SJSA1 (cell line): ENCODE results near the gene SLC25A34. TPM values are rescaled to one million over a fixed set of nuclear protein-coding genes. Genes with fewer than 3 reads are reported as not detected.

Experiments
- DNase-seq, 2 experiments: peaks; one replicate each; pipeline ENCODE4 v3.0.0-alpha.2; 2015 to 2020; ENCODE audit warnings: low spot score in 2 of 2, low read depth in 1 of 2
- H3K27ac ChIP-seq: fragments of 250-450 bp; sonication (Bioruptor Pico); 2 replicates; pipeline ENCODE4 v1.5.1; 2020; ENCODE audit warnings: mild to moderate bottlenecking, moderate library complexity
- H3K27me3 ChIP-seq: fragments of 250-450 bp; sonication (Bioruptor Pico); replicated peaks from 2 replicates; pipeline ENCODE4 v1.5.1; 2020; ENCODE audit warnings: mild to moderate bottlenecking, moderate library complexity
- H3K36me3 ChIP-seq: fragments of 250-450 bp; sonication (Bioruptor Pico); 2 replicates; pipeline ENCODE4 v1.5.1; 2020; ENCODE audit warnings: mild to moderate bottlenecking
- H3K4me1 ChIP-seq: fragments of 250-450 bp; sonication (Bioruptor Pico); replicated peaks from 2 replicates; pipeline ENCODE4 v1.6.1; 2021; ENCODE audit warnings: mild to moderate bottlenecking
- H3K4me3 ChIP-seq: fragments of 250-450 bp; sonication (Bioruptor Pico); 2 replicates; pipeline ENCODE4 v1.5.1; 2020; ENCODE audit warnings: mild to moderate bottlenecking
- H3K9me3 ChIP-seq: fragments of 250-450 bp; sonication (Bioruptor Pico); replicated peaks from 2 replicates; pipeline ENCODE4 v1.5.1; 2020; ENCODE audit warnings: mild to moderate bottlenecking
- total RNA-seq: library from RNA; depleted of rRNA; stranded (reverse); fragments of >200 nt; shearing (Covaris generic); gene quantifications from 2 replicates; pipeline ENCODE4 v1.2.3, GENCODE V29; 2014

Gene SLC25A34
- total RNA-seq, 1 experiment from 2014 or later, result 0.92 TPM

DNA sequence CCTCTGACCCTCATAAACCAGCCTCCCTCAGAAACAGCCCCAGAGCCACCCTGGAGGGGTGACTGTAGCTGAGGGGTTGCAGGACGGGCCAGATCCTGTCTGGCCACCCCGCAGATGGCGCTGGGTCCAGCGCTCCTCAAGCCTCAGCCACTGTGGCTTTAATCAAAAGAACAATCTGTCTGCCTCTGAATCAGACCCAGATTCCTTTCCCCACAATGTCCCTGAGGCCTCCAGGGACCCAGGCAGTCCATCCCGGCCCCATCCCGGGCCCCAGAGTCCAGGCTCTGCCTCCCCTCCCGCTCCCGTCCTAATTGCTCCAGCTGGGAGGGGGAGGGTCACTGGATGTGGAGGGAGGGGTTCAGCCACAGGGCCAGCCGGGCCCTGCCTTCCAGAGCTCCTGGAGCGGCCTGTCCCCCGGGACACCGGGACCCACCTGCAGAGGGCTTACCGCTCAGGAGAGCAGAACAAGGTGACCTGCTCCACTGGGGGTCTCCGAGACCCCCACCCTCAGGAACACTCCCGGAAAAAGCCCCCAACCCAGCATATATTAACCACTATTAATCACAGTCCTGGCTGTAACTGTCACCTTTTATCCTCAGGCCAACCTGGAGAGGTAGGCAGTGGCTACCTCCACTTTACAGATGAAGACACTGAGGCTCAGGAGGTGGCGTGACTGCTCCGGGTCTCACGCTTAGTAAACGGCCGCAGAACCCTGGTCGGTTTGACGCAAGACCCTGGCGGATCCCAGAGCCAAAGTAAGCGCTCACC, 21.7 kb downstream of the SLC25A34 start:
- DNase-seq, result peak; percentile 44 to 70
- Histone ChIP-seq H3K36me3 (peaks cover 10% of the 10 kb centered on the region), H3K27ac (no peak overlapping the region), H3K4me1 (peaks cover 49% of the 10 kb centered on the region), H3K9me3 (no peaks in the 10 kb centered on the region), H3K27me3 (no peaks in the 10 kb centered on the region), H3K4me3 (peak overlapping the region; percentile 2)

DNA sequence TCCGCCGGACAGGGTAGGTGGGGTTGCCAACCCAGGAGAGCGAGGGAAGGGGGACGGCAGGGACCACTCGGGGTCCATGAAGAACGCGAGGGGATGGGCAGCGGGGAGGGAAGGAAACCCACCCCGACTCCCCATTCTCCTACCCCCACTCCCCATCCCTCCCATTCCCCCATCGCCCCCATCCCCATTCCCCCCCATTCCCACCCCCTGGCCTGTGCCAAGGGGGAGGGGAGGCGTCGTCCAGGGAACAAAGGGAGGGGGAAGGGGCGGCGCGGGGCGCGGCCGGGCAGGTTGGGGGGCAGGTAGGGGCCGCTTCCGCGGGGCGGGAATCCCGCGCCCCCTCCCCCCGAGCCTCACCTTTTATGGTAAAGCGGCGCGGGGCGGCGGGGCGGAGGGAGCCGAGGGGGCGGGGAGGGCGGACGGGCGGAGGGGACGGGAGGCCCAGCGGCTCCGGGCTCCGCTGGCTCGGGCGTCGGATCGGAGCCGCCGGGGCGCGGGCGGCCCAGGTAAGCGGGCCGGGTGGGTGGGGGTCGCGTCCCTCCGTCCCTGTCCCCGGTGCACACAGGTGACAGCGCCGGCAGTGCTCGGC, 22.4 kb downstream of the SLC25A34 start, which contains the start of gene FBLIM1:
Gene FBLIM1, plus strand, starts transcription at position 453 of the 589 bp plus-strand sequence. CDS start 6,189 bp downstream, outside the sequence.
- Histone ChIP-seq H3K4me3 (peak within 1 kb of the TSS; percentile 88), H3K27ac (peak within 1 kb of the TSS; percentile 85), H3K9me3 (no peaks in the 10 kb centered on the region), H3K4me1 (peaks cover 49% of the 10 kb centered on the region), H3K27me3 (no peaks in the 10 kb centered on the region), H3K36me3 (peaks cover 15% of the 10 kb centered on the region)
- DNase-seq, result no peak

GRCh38 chr1:15758953-15759661, 23.0 kb downstream of the SLC25A34 start:
- H3K27ac ChIP-seq, result peak overlapping the region; percentile 85
- peaks cover 49% of the 10 kb centered on the region for H3K4me1 ChIP-seq
- H3K36me3 ChIP-seq, result peaks cover 21% of the 10 kb centered on the region
- H3K4me3 ChIP-seq, result peak overlapping the region; percentile 88
- no peaks in the 10 kb centered on the region for H3K9me3 ChIP-seq
- peak in 1 of 2 experiments; percentile 50 for DNase-seq
- no peaks in the 10 kb centered on the region for H3K27me3 ChIP-seq

DNA sequence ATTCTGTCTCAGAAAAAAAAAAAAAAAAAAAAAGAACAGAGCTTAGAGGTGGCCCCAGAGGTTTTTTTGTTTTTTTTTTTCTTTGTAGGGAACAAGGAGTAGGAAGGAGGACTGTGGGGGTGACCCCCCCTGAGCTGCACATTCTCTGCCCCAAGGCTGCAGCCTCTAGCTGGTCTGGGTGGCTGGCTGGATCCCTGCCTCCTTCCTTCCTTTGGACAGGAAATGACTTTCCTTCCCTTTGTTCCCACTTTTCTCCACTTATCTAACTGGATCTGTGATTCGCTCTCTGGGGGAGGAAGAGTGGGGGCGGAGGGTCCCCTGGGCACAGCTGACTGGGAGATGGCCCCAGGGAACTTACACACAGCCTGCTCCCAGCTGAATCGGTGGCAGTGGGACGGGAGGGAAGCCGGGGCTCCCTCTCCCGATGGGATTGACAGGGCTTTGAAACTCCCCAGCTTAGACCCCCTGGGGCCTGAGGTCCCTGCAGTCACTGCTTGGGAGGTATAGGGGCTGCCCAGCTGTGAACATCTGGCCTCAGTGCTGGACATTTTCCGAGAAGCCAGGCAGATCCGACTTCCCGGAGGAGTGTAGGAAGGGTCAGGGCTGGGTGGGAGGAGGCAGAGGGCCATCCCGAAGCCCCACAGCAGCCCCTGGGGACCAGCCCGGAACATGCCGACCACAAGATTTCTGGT, 24.6 kb downstream of the SLC25A34 start:
- H3K9me3 ChIP-seq, result no peaks in the 10 kb centered on the region
- peaks cover 49% of the 10 kb centered on the region for H3K4me1 ChIP-seq

GRCh38 chr1:15761366-15762128, 25.5 kb downstream of the SLC25A34 start:
- H3K9me3 ChIP-seq, result no peaks in the 10 kb centered on the region
- H3K4me1 ChIP-seq, result peaks cover 49% of the 10 kb centered on the region
- H3K36me3 ChIP-seq, result peaks cover 45% of the 10 kb centered on the region
- H3K27ac ChIP-seq, result peak overlapping the region; percentile 85
- H3K27me3 ChIP-seq, result no peaks in the 10 kb centered on the region
- H3K4me3 ChIP-seq, result no peak overlapping the region; the same call in 1 of the 2 replicates
- DNase-seq, result no peak

More for the DNA sequence above, 24.6 kb downstream of the SLC25A34 start:
- peak overlapping the region; percentile 88 for H3K4me3 ChIP-seq
- H3K27me3 ChIP-seq, result no peaks in the 10 kb centered on the region
- peak; percentile 90 to 93 for DNase-seq
- peaks cover 37% of the 10 kb centered on the region for H3K36me3 ChIP-seq
- peak overlapping the region; percentile 85 for H3K27ac ChIP-seq

DNA sequence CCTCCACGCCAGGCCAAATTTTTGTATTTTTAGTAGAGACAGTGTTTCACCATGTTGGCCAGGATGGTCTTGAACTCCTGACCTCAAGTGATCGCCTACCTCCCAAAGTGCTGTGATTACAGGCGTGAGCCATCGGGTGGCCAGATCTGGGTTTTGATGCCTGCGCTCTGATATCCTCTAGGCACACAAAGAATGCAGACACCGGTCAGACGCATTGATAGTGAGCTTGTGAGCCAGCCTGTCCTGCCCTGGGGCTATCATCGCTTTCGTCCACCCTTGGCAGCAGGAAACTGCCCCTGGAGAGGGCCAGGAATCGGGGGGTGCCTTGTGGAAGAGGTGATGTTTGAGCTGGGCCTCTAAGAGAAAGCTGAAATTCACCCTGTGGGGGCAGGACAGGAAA, 26.5 kb downstream of the SLC25A34 start:
- Histone ChIP-seq H3K9me3 (no peaks in the 10 kb centered on the region), H3K4me1 (peaks cover 44% of the 10 kb centered on the region), H3K36me3 (peaks cover 50% of the 10 kb centered on the region), H3K4me3 (no peak overlapping the region), H3K27ac (no peak overlapping the region), H3K27me3 (no peaks in the 10 kb centered on the region)
- DNase-seq, result no peak

- peaks cover 36% of the 10 kb centered on the region for H3K4me1 ChIP-seq
- no peak overlapping the region for H3K4me3 ChIP-seq
- DNase-seq, result no peak
Measured at GRCh38 chr1:15764269-15764764, 28.3 kb downstream of the SLC25A34 start.

GRCh38 chr1:15764890-15765289, 28.8 kb downstream of the SLC25A34 start:
- Histone ChIP-seq H3K4me1 (peaks cover 35% of the 10 kb centered on the region), H3K27me3 (no peaks in the 10 kb centered on the region), H3K36me3 (peaks cover 63% of the 10 kb centered on the region), H3K4me3 (no peak overlapping the region), H3K27ac (no peak overlapping the region), H3K9me3 (no peaks in the 10 kb centered on the region)
- no peak for DNase-seq

More at GRCh38 chr1:15764269-15764764, 28.3 kb downstream of the SLC25A34 start:
- Histone ChIP-seq H3K36me3 (peaks cover 60% of the 10 kb centered on the region), H3K27me3 (no peaks in the 10 kb centered on the region), H3K27ac (no peak overlapping the region), H3K9me3 (no peaks in the 10 kb centered on the region)

DNA sequence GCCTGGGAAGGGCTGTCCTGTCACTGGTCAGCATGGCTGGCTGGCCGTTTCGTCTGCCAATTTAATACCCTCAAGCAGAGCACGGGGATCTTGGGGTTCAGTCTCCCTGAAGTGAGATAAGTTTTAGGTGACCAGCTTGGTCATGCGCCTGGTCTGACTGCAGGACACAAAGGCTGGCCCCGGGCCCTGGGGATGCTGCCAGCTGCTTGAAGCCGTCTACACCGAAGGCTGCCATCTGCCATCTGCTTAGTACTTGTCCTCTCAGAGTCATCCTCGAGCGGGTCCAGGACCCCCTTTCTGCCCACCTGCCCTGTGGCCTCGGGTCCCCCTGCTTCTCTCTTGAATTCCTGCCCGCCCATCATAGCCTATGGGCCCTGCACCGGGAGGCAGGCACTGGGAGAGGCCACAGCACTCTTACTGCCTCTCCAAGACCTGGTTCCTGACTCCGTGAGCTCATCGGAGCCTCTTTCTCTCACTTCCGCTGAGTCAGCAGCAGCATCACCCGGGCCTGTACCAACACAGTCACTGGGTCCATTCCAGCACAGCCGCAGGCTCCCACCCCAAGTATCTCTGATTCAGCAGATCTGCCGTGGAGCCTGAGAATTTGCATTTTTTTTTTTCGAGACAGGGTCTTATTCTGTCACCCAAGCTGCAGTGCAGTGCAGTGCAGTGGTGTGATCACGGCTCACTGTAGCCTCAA, 29.6 kb downstream of the SLC25A34 start:
- H3K27ac ChIP-seq, result no peak overlapping the region
- H3K36me3 ChIP-seq, result peaks cover 71% of the 10 kb centered on the region
- peaks cover 36% of the 10 kb centered on the region for H3K4me1 ChIP-seq
- no peaks in the 10 kb centered on the region for H3K27me3 ChIP-seq
- no peak for DNase-seq
- H3K9me3 ChIP-seq, result no peaks in the 10 kb centered on the region
- H3K4me3 ChIP-seq, result no peak overlapping the region

- H3K27me3 ChIP-seq, result no peaks in the 10 kb centered on the region
- peaks cover 85% of the 10 kb centered on the region for H3K36me3 ChIP-seq
- no peak for DNase-seq
- no peak overlapping the region for H3K4me3 ChIP-seq
- no peaks in the 10 kb centered on the region for H3K9me3 ChIP-seq
- H3K27ac ChIP-seq, result no peak overlapping the region
- H3K4me1 ChIP-seq, result peaks cover 36% of the 10 kb centered on the region
Measured at GRCh38 chr1:15767941-15768340, 31.9 kb downstream of the SLC25A34 start.

DNA sequence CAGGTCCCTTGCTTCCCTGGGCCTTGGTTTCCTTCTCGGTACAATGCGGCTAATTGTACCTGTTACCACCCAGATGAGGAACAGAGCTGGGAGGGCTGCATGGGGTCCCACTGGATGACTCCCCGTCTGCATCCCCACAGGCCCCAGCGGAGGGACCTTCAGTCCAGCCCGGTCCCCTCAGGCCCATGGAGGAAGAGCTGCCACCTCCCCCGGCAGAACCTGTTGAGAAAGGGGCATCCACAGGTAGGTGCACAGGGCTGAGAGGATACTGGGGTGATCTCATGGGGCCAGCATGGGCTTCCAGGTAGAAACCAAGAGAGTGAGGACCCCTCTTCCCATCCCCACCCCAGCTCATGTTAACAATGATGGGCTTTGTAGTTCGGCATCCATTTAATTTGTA, 32.3 kb downstream of the SLC25A34 start:
- Histone ChIP-seq H3K4me1 (peaks cover 36% of the 10 kb centered on the region), H3K27ac (no peak overlapping the region)
- DNase-seq, result no peak

GRCh38 chr1:15770313-15770962, 34.4 kb downstream of the SLC25A34 start:
- Histone ChIP-seq H3K4me1 (peaks cover 36% of the 10 kb centered on the region), H3K27me3 (no peaks in the 10 kb centered on the region), H3K4me3 (no peak overlapping the region), H3K27ac (no peak overlapping the region), H3K9me3 (no peaks in the 10 kb centered on the region), H3K36me3 (peaks cover 78% of the 10 kb centered on the region)
- no peak for DNase-seq

More for the DNA sequence above, 32.3 kb downstream of the SLC25A34 start:
- Histone ChIP-seq H3K36me3 (peaks cover 86% of the 10 kb centered on the region), H3K4me3 (no peak overlapping the region), H3K9me3 (no peaks in the 10 kb centered on the region), H3K27me3 (no peaks in the 10 kb centered on the region)
